HG03469 (cell line): ENCODE measurements around the gene PRIM1.
"Not testable (repeated sequence)": the region's sequence is repeated elsewhere in the genome, so short reads cannot be mapped to it uniquely, and the experiment has no call there.

ENCODE experiments used
- ATAC-seq: cut with Tn5 transposase; IDR thresholded peaks from one replicate; pipeline ENCODE4 v1.9.1; 2021; ENCODE audit warnings: mild to moderate bottlenecking, moderate library complexity, moderate number of reproducible peaks; ENCODE audit not compliant: unreplicated experiment

Gene PRIM1

DNA sequence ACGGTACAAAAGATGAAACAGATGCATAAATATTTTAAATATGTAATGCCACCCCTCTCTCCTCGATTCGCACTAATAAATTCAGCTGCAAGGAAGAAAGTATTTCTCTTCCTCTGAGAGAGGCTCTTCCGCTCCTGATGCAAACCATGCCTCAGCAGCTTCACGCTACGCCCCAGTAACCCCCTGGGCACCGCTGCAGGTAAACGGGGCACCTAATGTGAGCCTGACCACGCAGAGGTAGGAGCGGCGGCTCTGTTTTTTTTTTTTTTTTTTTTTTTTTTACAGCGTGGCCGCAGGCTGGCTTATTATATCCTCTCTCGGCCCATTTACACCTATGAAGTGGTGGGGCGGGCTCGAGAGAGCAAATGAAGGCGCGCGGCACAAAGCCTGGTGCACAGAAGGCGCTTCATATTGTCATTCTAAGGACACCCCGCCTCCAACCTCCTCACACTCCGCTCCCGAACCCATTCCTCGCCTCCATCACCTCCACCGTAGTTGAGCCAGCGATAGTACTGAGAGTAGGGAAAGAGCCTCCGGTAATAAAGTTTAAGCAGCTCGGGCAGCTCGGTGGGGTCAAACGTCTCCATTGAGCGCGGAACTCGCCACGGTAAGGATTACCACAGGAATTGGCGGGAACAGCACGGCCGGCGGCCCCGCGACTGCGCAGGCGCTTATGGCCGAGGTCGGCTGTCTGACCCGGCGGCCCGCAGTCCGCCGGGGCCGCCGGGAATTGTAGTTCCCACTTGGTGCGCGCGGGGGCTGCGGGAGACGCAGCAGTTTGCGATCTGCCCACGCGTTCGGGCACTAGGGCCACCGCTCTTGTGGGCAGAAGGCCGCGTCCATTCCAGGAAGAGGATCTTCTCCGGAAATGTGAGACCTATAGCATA lies at the start of gene PRIM1:
PRIM1 (minus strand) TSS at position 612 of the 887 bp plus-strand sequence; CDS start at position 587, 25 bp downstream.
- ATAC-seq: peak; percentile 51

- ATAC-seq: no peak
Measured at GRCh38 chr12:56800221-56800620, 48.1 kb upstream of the PRIM1 start.

GRCh38 chr12:56799345-56799744 lies 47.2 kb upstream of the PRIM1 start:
- ATAC-seq: not testable (repeated sequence)

- ATAC-seq: not testable (repeated sequence)
Measured at GRCh38 chr12:56795791-56796190, 43.7 kb upstream of the PRIM1 start.

DNA sequence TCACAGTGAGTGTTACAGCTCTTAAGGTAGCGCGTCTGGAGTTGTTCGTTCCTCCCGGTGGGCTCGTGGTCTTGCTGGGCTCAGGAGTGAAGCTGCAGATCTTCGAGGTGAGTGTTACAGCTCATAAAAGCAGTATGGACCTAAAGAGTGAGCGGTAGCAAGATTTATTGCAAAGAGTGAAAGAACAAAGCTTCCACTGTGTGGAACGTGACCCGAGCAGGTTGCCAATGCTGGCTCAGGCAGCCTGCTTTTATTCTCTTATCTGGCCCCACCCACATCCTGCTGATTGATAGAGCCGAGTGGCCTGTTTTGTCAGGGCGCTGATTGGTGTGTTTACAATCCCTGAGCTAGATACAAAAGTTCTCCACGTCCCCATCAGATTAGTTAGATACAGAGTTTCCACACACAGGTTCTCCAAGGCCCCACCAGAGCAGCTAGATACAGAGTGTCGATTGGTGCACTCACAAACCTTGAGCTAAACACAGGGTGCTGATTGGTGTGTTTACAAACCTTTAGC lies 43.0 kb upstream of the PRIM1 start:
- ATAC-seq: not testable (repeated sequence)

- ATAC-seq: not testable (repeated sequence)
Measured at GRCh38 chr12:56793124-56793523, 41.0 kb upstream of the PRIM1 start.

DNA sequence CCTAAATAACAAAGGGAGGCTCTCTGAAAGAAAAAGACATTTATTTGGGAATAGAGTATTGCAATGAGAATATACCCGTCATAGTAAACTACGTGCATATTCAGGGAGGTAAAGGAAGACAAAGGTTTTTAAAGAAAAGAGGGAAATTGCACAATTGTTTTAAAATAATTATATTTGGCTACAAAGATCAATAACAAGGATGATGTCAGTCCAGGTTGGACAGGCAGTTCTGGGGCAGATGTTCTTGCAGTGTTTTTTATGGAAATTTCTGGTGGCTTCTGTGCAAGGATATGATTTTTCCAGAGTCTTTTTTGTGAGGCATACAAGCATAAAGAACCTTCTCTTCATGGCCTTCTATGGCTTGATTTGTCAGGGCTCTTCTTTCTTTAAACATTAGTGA lies 40.6 kb upstream of the PRIM1 start:
- no peak for ATAC-seq

GRCh38 chr12:56789429-56789828 lies 37.3 kb upstream of the PRIM1 start:
- not testable (repeated sequence) for ATAC-seq

DNA sequence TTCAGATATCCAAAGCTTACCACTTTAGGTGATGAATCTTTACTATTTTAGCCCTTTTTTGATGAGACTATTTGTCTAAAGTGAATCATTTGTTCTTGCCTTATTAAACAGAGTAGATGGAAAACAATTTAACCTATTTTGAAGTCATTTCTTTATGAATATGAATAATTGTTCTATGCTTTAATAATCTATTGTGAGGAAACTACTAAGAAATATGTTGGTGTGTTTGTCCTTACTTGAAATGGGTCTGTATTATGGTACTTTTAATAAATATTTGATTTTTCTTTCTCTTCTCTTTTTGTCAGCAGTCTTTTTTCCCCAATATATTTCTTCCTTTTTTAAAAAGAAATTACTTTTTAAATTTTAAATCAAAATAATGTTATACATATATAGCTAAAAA lies 35.4 kb upstream of the PRIM1 start:
- ATAC-seq: no peak

DNA sequence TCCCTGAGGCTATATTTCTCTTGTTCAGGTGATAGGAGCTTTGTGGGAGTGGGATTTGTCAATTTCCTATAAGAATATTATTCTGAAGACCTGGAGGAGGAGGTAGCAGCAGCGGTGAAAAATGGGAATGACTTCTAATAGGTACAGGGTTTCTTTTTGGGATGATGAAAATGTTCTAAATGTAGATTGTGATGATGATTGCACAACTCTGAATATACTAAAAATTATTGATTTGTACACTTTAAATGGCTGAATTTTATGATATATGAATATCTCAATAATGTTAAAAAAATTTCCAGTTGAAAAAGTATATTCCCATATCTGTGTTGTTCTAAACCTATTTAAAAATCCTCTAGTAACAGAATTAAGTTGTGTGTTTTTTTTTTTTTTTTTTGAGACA lies 33.8 kb upstream of the PRIM1 start:
- no peak for ATAC-seq

- ATAC-seq: no peak
Measured at GRCh38 chr12:56785141-56785865, 33.2 kb upstream of the PRIM1 start.

DNA sequence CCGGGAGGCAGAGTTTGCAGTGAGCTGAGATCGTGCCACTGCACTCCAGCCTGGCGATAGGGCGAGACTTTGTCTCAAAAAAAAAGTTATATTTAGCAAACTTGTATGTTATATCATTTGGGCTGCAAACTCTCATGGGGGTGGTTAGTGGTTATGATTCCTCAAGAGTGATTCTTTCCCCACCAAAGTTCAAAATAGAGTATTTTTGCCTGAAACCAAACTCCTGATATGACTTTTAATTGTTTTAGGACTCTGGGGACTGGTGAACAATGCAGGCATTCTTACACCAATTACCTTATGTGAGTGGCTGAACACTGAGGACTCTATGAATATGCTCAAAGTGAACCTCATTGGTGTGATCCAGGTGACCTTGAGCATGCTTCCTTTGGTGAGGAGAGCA lies 29.6 kb upstream of the PRIM1 start:
- ATAC-seq: no peak

- ATAC-seq: no peak
Measured at GRCh38 chr12:56778756-56779155, 26.6 kb upstream of the PRIM1 start.

GRCh38 chr12:56776654-56777053 lies 24.5 kb upstream of the PRIM1 start:
- no peak for ATAC-seq

DNA sequence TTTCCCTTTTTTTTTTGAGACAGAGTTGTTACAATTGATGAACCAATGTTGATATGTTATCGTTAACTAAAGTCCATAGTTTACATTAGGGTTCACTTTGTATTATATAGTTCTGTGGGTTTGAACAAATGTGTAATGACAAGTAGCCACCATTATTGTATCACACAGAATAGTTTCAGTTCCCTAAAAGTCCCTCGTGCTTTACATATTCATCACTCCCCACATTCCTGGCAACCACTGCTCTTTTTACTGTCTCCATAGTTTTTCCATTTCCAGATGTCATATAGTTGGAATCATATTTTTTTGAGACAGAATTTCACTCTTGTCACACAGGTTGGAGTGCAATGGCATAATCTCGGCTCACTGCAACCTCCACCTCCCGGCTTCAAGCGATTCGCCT lies 23.5 kb upstream of the PRIM1 start:
- ATAC-seq: no peak

- ATAC-seq: no peak
Measured at GRCh38 chr12:56773113-56773512, 21.0 kb upstream of the PRIM1 start.

DNA sequence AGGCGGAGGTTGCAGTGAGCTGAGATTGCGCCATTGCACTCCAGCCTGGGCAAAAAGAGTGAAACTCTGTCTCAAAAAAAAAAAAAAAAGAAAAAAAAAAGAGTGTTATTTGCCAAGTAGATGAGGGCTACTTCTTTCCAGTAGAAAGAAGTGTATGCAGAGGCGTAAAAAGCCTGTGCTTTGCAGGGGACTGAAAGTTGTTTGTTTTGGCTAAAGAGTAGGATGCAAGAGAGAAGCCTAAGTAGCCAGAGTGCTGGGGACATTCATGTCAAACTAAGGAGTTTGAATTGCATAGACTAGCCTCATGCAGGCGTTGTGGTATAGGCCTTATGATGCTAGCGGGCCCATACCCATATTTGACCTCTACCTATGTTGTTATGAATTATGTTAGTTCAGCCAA lies 20.5 kb upstream of the PRIM1 start:
- ATAC-seq: no peak

DNA sequence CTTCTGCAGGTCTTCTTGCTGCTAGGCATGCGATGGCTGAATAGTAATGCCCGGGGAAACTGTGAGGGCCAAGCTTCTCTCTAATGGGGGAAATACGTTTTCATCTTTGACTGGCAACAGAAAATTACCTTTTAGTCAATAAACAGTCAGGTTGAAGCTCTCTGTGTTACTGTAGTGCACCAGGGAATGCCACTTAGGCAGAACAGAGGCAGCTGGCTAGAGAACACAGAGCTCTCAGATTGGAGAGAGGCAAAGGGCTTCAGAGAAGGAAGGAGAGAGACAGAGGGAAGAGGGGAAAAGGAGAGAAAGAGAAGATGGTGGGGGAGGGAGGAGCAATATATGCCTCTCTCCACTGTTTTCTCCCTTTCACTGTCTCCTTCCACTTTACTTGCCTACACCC lies 17.7 kb upstream of the PRIM1 start:
- no peak for ATAC-seq

GRCh38 chr12:56768424-56768823 lies 16.3 kb upstream of the PRIM1 start:
- ATAC-seq: no peak

GRCh38 chr12:56766535-56766934 lies 14.4 kb upstream of the PRIM1 start:
- peak; percentile 89 for ATAC-seq

DNA sequence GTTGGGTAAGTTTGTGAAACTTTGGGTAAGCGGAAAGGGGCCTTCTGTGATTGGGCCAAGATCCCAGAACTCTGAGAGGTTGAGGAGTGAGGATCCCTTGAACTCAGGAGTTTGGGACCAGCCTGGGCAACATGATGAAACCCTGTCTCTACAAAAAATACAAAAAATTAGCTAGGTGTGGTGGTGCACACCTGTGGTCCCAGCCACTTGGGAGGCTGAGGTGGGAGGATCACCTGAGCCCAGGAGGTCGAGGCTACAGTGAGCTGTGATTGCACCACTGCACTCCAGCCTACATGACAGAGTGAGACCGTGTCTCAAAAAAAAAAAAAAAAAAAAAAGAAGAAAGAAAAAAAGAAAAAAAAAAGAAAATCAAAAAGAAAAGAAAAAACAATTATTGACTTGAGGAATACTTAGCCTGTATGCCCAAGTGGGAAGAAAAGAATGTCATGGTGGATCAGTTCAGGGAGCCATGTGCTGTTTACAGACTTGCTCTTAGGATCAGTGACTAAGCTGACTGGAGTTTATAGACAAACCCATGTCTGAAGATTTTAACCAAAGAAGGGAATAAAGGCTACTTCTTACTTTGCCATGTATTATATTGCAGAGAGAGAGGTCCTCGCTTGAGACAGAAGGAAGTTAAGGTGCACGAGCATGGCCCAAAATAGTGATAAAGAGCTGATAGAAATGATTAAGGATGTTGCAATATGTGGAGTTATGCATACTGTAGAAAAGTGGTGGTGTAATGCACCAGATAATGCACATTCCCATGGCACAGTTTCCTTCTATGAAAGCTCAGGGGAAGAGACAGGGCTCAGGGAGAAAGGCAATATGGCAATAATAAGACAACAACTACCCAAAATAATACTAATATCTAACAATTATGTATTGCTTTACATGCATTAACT lies 11.9 kb upstream of the PRIM1 start:
- no peak for ATAC-seq
